Measurements from ENCODE around the gene AGPAT2.

Gene AGPAT2

DNA sequence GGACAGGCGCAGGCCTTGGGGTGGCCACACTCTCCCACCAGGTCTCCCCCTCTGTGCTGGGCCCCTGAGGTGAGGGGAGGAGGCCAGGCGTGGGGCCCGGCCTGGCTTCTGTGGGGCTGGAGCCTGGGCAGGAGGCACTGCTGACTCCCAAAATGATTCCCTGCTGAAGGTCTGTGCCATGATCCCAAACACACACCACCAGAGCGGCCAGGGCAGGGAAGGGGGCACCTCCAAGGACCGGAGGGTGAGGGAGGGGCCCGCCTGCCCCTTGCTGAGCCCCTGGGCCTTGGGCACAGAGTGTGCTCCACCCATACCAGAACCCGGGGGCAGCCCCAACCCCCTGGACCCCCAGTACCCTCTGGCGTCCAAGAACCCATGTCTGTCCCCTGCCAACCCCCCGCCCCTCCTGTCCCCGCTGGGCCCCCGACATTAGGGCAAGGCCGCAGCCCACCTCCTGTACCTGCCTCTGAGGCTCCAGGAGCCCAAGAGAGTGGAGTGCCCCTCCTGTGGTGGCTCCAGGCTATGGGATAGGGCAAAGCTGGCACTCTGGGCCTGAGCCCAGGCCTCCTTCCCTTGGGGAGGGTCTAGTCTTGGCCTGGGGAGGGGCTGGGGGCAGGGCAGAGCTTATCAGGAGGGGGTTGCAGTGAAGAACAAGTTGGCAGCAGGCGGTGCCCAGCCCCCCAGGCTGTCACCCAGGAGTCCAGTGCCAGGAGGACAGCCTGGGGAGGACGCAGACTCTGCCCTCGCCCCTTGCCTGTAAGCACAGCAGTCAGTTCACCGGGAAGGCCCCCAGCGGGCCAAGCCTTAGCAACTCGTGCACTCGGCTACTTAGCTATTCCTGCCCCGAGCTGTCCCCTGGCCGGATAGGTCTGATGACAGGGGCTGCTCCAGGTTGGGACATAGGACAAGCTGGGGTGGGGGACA is 27.1 kb downstream of the AGPAT2 start:
- Histone ChIP-seq H3K27ac (ENCODE audit: low read length) (no peak overlapping the region), H3K4me3 (ENCODE audit: low read length) (no peak overlapping the region), H3K9me3 (ENCODE audit: control insufficient read depth, insufficient read depth, low read length) (no peaks in the 10 kb centered on the region), H3K4me1 (ENCODE audit: control insufficient read depth, insufficient read depth, low read length) (no peaks in the 10 kb centered on the region), H3K27me3 (ENCODE audit: control insufficient read depth, insufficient read depth, low read length) (no peaks in the 10 kb centered on the region), H3K36me3 (ENCODE audit: control insufficient read depth, insufficient read depth, low read length) (no peaks in the 10 kb centered on the region; the same call in 1 of the 2 replicates)
- DNase-seq (ENCODE audit: low read depth, low spot score) = no peak
- WGBS (ENCODE audit: insufficient coverage, insufficient read length) = no CpG with 5 or more reads among the region's 21 CpGs

- H3K36me3 ChIP-seq (ENCODE audit: control insufficient read depth, insufficient read depth, low read length) = no peaks in the 10 kb centered on the region; the same call in 1 of the 2 replicates
- no CpG with 5 or more reads among the region's 37 CpGs for WGBS (ENCODE audit: insufficient coverage, insufficient read length)
- DNase-seq (ENCODE audit: low read depth, low spot score) = no peak
- no peak overlapping the region for H3K27ac ChIP-seq (ENCODE audit: low read length)
- H3K27me3 ChIP-seq (ENCODE audit: control insufficient read depth, insufficient read depth, low read length) = no peaks in the 10 kb centered on the region
- H3K4me1 ChIP-seq (ENCODE audit: control insufficient read depth, insufficient read depth, low read length) = no peaks in the 10 kb centered on the region
- H3K4me3 ChIP-seq (ENCODE audit: low read length) = no peak overlapping the region
- H3K9me3 ChIP-seq (ENCODE audit: control insufficient read depth, insufficient read depth, low read length) = no peaks in the 10 kb centered on the region
These were observed 28.3 kb downstream of the AGPAT2 start for GRCh38 chr9:136658849-136659535.

DNA sequence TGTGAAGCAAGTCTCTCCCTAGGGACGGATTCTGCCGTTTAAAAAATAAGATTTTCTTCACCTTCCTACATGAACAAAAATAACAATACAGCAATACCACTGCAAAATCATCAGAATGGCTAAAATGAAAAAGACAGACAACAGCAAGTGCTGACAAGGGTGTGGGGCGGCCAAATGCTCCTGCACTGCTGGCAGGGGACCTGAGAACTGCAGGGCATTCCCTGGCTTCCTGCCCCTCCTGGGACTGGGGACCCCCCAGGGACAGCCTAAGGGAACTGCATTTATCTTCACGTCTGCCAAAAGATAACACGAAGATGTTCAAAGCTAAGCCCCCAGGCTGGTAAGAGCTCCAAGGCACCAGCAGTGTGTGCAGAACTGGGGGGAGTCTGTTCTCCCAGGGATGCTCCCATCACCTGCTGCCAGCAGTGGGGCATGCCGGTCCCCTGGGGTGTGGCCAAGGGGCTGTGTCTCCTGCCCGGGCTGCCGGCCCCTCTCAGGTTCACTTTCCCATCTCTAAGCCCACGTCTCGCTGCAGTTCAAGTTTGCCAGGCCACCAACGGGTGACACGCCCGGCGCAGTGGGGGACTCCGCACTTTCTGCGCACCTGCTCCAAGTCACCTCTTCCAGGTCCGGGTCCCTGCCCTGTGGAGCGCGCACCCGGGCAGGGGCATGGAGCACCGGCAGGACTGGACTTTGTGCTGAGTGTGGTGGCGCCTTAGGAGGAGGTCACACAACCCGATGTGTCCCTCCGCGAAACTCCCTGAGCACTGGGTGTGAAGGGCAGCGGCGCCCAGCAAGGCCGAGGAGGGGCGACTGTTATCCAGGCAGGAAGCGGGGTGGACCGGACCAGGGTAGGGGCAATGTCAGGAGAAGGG is 29.0 kb downstream of the AGPAT2 start:
- no peaks in the 10 kb centered on the region for H3K27me3 ChIP-seq (ENCODE audit: control insufficient read depth, insufficient read depth, low read length)
- no peak overlapping the region for H3K4me3 ChIP-seq (ENCODE audit: low read length)
- H3K27ac ChIP-seq (ENCODE audit: low read length) = no peak overlapping the region
- WGBS (ENCODE audit: insufficient coverage, insufficient read length) = no CpG with 5 or more reads among the region's 31 CpGs
- H3K9me3 ChIP-seq (ENCODE audit: control insufficient read depth, insufficient read depth, low read length) = no peaks in the 10 kb centered on the region
- H3K4me1 ChIP-seq (ENCODE audit: control insufficient read depth, insufficient read depth, low read length) = no peaks in the 10 kb centered on the region
- no peak for DNase-seq (ENCODE audit: low read depth, low spot score)
- no peaks in the 10 kb centered on the region; the same call in 1 of the 2 replicates for H3K36me3 ChIP-seq (ENCODE audit: control insufficient read depth, insufficient read depth, low read length)

DNA sequence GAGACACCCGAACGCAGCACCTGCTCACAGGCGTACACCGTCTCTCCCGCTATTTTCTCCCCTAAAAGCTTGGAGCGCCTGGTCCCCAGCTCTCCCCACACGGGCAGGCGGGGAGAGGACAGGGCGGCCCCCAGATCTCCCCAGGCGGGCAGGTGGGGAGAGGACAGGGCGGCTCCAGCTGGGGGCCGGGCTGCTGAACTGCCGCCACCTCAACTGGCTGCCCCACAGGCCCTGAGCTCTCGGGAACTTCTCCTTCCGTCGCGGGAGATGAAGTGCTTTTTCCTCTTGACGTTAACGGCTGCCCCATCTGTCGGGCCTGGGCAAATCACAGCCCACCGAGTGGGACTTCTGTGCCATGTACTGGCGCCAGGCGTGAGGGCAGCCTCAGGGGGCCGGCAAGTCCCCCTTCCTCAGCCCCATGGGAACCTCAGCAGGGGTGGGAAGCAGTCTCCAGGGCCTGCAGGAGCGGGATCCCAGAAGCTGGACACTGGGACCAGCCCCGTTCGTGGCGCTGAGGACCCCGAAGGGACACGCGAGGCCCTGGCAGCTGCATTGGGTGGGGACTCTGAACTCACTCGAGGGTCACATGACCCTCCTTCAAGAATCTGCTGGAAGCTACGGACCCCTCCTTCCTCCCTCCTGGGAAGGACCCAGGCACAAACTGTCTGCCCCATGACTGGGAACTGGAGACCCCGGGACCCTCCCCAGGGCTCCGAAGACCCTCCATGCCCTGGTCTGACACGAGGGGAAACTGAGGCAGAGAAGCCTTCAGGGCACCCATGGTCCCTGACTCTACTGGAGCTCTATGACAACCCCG is 30.3 kb downstream of the AGPAT2 start:
- H3K4me3 ChIP-seq (ENCODE audit: low read length) = no peak overlapping the region
- H3K9me3 ChIP-seq (ENCODE audit: control insufficient read depth, insufficient read depth, low read length) = no peaks in the 10 kb centered on the region
- H3K4me1 ChIP-seq (ENCODE audit: control insufficient read depth, insufficient read depth, low read length) = no peaks in the 10 kb centered on the region
- no peaks in the 10 kb centered on the region for H3K27me3 ChIP-seq (ENCODE audit: control insufficient read depth, insufficient read depth, low read length)
- H3K36me3 ChIP-seq (ENCODE audit: control insufficient read depth, insufficient read depth, low read length) = no peaks in the 10 kb centered on the region; the same call in 1 of the 2 replicates
- H3K27ac ChIP-seq (ENCODE audit: low read length) = no peak overlapping the region
- DNase-seq (ENCODE audit: low read depth, low spot score) = no peak
- WGBS (ENCODE audit: insufficient coverage, insufficient read length) = no CpG with 5 or more reads among the region's 37 CpGs

DNA sequence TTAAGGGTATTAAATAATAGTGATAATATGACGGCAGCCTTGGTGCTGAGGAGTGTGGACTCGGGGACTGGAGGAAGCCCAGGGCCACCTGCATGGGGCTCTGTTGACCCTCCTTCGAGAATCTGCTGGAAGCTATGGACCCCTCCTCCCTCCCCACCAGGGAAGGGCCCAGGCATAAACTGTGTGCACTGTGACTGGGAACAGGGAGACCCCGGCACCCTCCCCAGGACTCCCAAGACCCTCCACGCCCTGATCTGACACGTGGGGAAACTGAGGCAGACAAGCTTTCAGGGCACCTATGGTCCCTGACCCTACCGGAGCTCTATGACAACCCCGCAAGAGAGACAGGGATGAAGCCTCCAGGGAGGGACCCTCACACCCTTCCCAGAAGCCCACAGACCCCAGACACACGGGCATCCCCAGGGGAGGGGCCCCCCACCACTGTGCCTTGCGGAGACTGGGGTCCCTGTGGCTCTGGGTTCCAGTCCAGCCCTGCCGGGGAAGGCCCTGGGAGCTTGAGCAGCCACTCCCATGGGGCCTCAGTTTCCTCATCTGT is 31.0 kb downstream of the AGPAT2 start:
- Histone ChIP-seq H3K36me3 (ENCODE audit: control insufficient read depth, insufficient read depth, low read length) (no peaks in the 10 kb centered on the region; the same call in 1 of the 2 replicates), H3K4me3 (ENCODE audit: low read length) (no peak overlapping the region), H3K27ac (ENCODE audit: low read length) (no peak overlapping the region), H3K27me3 (ENCODE audit: control insufficient read depth, insufficient read depth, low read length) (no peaks in the 10 kb centered on the region), H3K9me3 (ENCODE audit: control insufficient read depth, insufficient read depth, low read length) (no peaks in the 10 kb centered on the region), H3K4me1 (ENCODE audit: control insufficient read depth, insufficient read depth, low read length) (no peaks in the 10 kb centered on the region)
- no CpG with 5 or more reads among the region's 11 CpGs for WGBS (ENCODE audit: insufficient coverage, insufficient read length)
- DNase-seq (ENCODE audit: low read depth, low spot score) = no peak

GRCh38 chr9:136655536-136656182 is 31.6 kb downstream of the AGPAT2 start:
- Histone ChIP-seq H3K27me3 (ENCODE audit: control insufficient read depth, insufficient read depth, low read length) (no peaks in the 10 kb centered on the region), H3K4me1 (ENCODE audit: control insufficient read depth, insufficient read depth, low read length) (no peaks in the 10 kb centered on the region), H3K36me3 (ENCODE audit: control insufficient read depth, insufficient read depth, low read length) (no peaks in the 10 kb centered on the region; the same call in 1 of the 2 replicates), H3K4me3 (ENCODE audit: low read length) (no peak overlapping the region), H3K27ac (ENCODE audit: low read length) (no peak overlapping the region), H3K9me3 (ENCODE audit: control insufficient read depth, insufficient read depth, low read length) (no peaks in the 10 kb centered on the region)
- no CpG with 5 or more reads among the region's 18 CpGs for WGBS (ENCODE audit: insufficient coverage, insufficient read length)
- no peak for DNase-seq (ENCODE audit: low read depth, low spot score)

- no CpG with 5 or more reads among the region's 15 CpGs for WGBS (ENCODE audit: insufficient coverage, insufficient read length)
- Histone ChIP-seq H3K9me3 (ENCODE audit: control insufficient read depth, insufficient read depth, low read length) (no peaks in the 10 kb centered on the region), H3K27ac (ENCODE audit: low read length) (no peak overlapping the region), H3K27me3 (ENCODE audit: control insufficient read depth, insufficient read depth, low read length) (no peaks in the 10 kb centered on the region), H3K36me3 (ENCODE audit: control insufficient read depth, insufficient read depth, low read length) (no peaks in the 10 kb centered on the region; the same call in 1 of the 2 replicates), H3K4me3 (ENCODE audit: low read length) (no peak overlapping the region), H3K4me1 (ENCODE audit: control insufficient read depth, insufficient read depth, low read length) (no peaks in the 10 kb centered on the region)
- no peak for DNase-seq (ENCODE audit: low read depth, low spot score)
These were observed 32.3 kb downstream of the AGPAT2 start for GRCh38 chr9:136654820-136655535.

- WGBS (ENCODE audit: insufficient coverage, insufficient read length) = no CpG with 5 or more reads among the region's 43 CpGs
These were observed 33.8 kb downstream of the AGPAT2 start for GRCh38 chr9:136653323-136654079.

More at GRCh38 chr9:136653323-136654079, 33.8 kb downstream of the AGPAT2 start:
- Histone ChIP-seq H3K36me3 (ENCODE audit: control insufficient read depth, insufficient read depth, low read length) (no peaks in the 10 kb centered on the region; the same call in 1 of the 2 replicates), H3K27ac (ENCODE audit: low read length) (no peak overlapping the region), H3K4me3 (ENCODE audit: low read length) (no peak overlapping the region), H3K4me1 (ENCODE audit: control insufficient read depth, insufficient read depth, low read length) (no peaks in the 10 kb centered on the region), H3K9me3 (ENCODE audit: control insufficient read depth, insufficient read depth, low read length) (no peaks in the 10 kb centered on the region), H3K27me3 (ENCODE audit: control insufficient read depth, insufficient read depth, low read length) (no peaks in the 10 kb centered on the region)
- no peak for DNase-seq (ENCODE audit: low read depth, low spot score)

All from iPS DF 6.9 (cell line).